GM15510 (cell line): ENCODE results near the gene IL33.

ENCODE experiments used
- POLR2A ChIP-seq: IDR thresholded peaks from 3 replicates; pipeline ENCODE4 v1.6.1; 2011; ENCODE audit warnings: borderline replicate concordance; ENCODE audit not compliant: insufficient read length; ENCODE audit errors: extremely low read depth

IL33 gene

GRCh38 chr9:6209966-6210365, 5.6 kb upstream of the IL33 start:
- no peak for TF ChIP-seq POLR2A

GRCh38 chr9:6212722-6213375, 2.8 kb upstream of the IL33 start:
- no peak for TF ChIP-seq POLR2A

- TF ChIP-seq POLR2A = no peak
These were observed 1.2 kb upstream of the IL33 start for GRCh38 chr9:6214434-6214833.

- no peak for TF ChIP-seq POLR2A
These were observed 704 bp upstream of the IL33 start for GRCh38 chr9:6214903-6215302.

- TF ChIP-seq POLR2A = no peak
These were observed 395 bp downstream of the IL33 start for GRCh38 chr9:6216002-6216401.

GRCh38 chr9:6216951-6217350, 1.3 kb downstream of the IL33 start:
- no peak for TF ChIP-seq POLR2A

- TF ChIP-seq POLR2A = no peak
These were observed 2.5 kb downstream of the IL33 start for GRCh38 chr9:6218099-6218502.

GRCh38 chr9:6219040-6219439, 3.4 kb downstream of the IL33 start:
- no peak for TF ChIP-seq POLR2A

GRCh38 chr9:6219981-6220380, 4.4 kb downstream of the IL33 start:
- no peak for TF ChIP-seq POLR2A

- TF ChIP-seq POLR2A = no peak
These were observed 9.0 kb downstream of the IL33 start for GRCh38 chr9:6224393-6225154.

- no peak for TF ChIP-seq POLR2A
These were observed 11.1 kb downstream of the IL33 start for GRCh38 chr9:6226696-6227095.

- no peak for TF ChIP-seq POLR2A
These were observed 13.6 kb downstream of the IL33 start for GRCh38 chr9:6229186-6229585.

GRCh38 chr9:6229619-6230018, 14.0 kb downstream of the IL33 start:
- TF ChIP-seq POLR2A = no peak

GRCh38 chr9:6230037-6230780, 14.6 kb downstream of the IL33 start:
- no peak for TF ChIP-seq POLR2A

- TF ChIP-seq POLR2A = no peak
These were observed 16.8 kb downstream of the IL33 start for GRCh38 chr9:6232336-6232945.
